Fibroblast of lung (primary cell): ENCODE measurements around the gene NUP107.

ENCODE experiments used
- EZH2 ChIP-seq: IDR thresholded peaks from 2 replicates; pipeline ENCODE4 v1.5.1; 2012; ENCODE audit warnings: low read length, control low read depth, mild to moderate bottlenecking; ENCODE audit errors: missing control alignments
- TF ChIP-seq, protein P1 (sequence below), 2 donors: IDR thresholded peaks in 1 of 2; conservative IDR thresholded peaks in 1 of 2; 1 replicate in 1 of 2; 2 replicates in 1 of 2; pipeline ENCODE4 v1.5.1; 2011 to 2012; ENCODE audit warnings: low read length in 2 of 2, control low read depth in 1 of 2, inconsistent platforms in 1 of 2, low read depth in 1 of 2, mild to moderate bottlenecking in 1 of 2

DNA sequence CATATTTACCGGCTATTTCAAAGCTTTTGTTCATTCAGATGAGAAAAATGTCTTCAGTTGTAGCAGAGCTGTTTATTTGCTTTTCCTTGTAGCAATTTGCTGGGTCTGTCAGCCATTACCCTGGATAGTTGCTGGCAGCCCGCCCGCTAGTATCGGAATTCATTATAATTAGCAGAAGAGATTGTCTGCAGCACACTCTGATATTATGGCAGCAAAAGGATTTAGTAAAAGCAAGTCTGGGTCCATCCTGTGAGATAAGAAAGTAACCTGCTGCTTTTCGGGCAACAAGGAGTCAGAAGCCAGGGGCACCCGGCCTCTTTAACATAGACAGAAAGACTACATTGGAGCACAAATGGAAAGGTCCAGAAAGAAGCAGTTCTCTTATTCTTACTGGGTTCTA lies 53.1 kb downstream of the NUP107 start:
- TF ChIP-seq, protein P1, sequence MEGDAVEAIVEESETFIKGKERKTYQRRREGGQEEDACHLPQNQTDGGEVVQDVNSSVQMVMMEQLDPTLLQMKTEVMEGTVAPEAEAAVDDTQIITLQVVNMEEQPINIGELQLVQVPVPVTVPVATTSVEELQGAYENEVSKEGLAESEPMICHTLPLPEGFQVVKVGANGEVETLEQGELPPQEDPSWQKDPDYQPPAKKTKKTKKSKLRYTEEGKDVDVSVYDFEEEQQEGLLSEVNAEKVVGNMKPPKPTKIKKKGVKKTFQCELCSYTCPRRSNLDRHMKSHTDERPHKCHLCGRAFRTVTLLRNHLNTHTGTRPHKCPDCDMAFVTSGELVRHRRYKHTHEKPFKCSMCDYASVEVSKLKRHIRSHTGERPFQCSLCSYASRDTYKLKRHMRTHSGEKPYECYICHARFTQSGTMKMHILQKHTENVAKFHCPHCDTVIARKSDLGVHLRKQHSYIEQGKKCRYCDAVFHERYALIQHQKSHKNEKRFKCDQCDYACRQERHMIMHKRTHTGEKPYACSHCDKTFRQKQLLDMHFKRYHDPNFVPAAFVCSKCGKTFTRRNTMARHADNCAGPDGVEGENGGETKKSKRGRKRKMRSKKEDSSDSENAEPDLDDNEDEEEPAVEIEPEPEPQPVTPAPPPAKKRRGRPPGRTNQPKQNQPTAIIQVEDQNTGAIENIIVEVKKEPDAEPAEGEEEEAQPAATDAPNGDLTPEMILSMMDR (conservative IDR thresholded peaks at IDR 0.05 in 1 of 2, IDR thresholded peaks at IDR 0.05 in 1 of 2; ENCODE audit: low read depth in 1 of 2, low read length in 2 of 2), result no peak
- TF ChIP-seq EZH2, result no peak
